K562 (cell line): ENCODE measurements around the gene IL2RG. TPM values are rescaled to one million over a fixed set of nuclear protein-coding genes. Genes with fewer than 3 reads are reported as not detected.

ENCODE experiments used
- CC2D1A ChIP-seq: fragments of 450-650 bp; IDR thresholded peaks from 2 replicates; pipeline ENCODE4 v1.6.1; 2017; ENCODE audit warnings: mild to moderate bottlenecking
- CTBP1 ChIP-seq: fragments of 450-650 bp; IDR thresholded peaks from 2 replicates; pipeline ENCODE4 v1.6.1; 2016; ENCODE audit warnings: borderline replicate concordance
- FOXJ3 ChIP-seq: sonication (generic); formaldehyde crosslinking; IDR thresholded peaks from 2 replicates; pipeline ENCODE4 v1.4.0; 2020; ENCODE audit warnings: mild to moderate bottlenecking, missing genetic modification reagents
- FOXK1 ChIP-seq: sonication (generic); formaldehyde crosslinking; IDR thresholded peaks from 2 replicates; pipeline ENCODE4 v1.8.0; 2022; ENCODE audit warnings: missing genetic modification reagents, mild to moderate bottlenecking, borderline replicate concordance
- HMBOX1 ChIP-seq: sonication (generic); IDR thresholded peaks from 2 replicates; pipeline ENCODE4 v1.6.1; 2016
- HNRNPK ChIP-seq: fragments of 200-400 bp; formaldehyde crosslinking; IDR thresholded peaks from one replicate; pipeline ENCODE4 v1.6.1; 2018; ENCODE audit warnings: mild to moderate bottlenecking, low read depth, low read length; ENCODE audit not compliant: poor library complexity, severe bottlenecking
- KDM1A ChIP-seq, 2 experiments: fragments of 450-650 bp; IDR thresholded peaks; 2 replicates each; pipeline ENCODE4 v1.6.1; 2016; ENCODE audit warnings: mild to moderate bottlenecking in 2 of 2
- KLF1 ChIP-seq: fragments of 450-650 bp; IDR thresholded peaks from 2 replicates; pipeline ENCODE4 v1.6.1; 2016; ENCODE audit warnings: missing genetic modification characterization, missing compliant biosample characterization
- MAFK ChIP-seq: IDR thresholded peaks from 2 replicates; pipeline ENCODE4 v1.6.1; 2011; ENCODE audit warnings: low read length, improper control_type of control experiment
- MCM5 ChIP-seq: fragments of 450-650 bp; IDR thresholded peaks from 2 replicates; pipeline ENCODE4 v1.6.1; 2016; ENCODE audit warnings: low read depth
- NR2C1 ChIP-seq, 2 experiments: fragments of 450-650 bp; IDR thresholded peaks; 2 replicates each; pipeline ENCODE4 v1.6.1; 2017; ENCODE audit warnings: mild to moderate bottlenecking in 2 of 2, antibody characterized with exemption in 1 of 2, inconsistent platforms in 1 of 2, missing compliant biosample characterization in 1 of 2, missing genetic modification characterization in 1 of 2
- PHB2 ChIP-seq: fragments of 450-650 bp; IDR thresholded peaks from 2 replicates; pipeline ENCODE4 v1.6.1; 2017; ENCODE audit warnings: low read depth
- RAD21 ChIP-seq, 2 experiments: fragments of 250-450 bp in 1 of 2; fragments of 450-650 bp in 1 of 2; sonication (Bioruptor Pico) in 1 of 2; formaldehyde crosslinking in 1 of 2; IDR thresholded peaks in 1 of 2; conservative IDR thresholded peaks in 1 of 2; 2 replicates each; pipeline versions ENCODE4 v1.4.0 to v1.8.0; 2020 to 2022; ENCODE audit warnings: mild to moderate bottlenecking in 2 of 2, moderate library complexity in 1 of 2
- RFX7 ChIP-seq: fragments of 250-450 bp; sonication (Bioruptor Pico); IDR thresholded peaks from 2 replicates; pipeline ENCODE4 v1.5.1; 2021; ENCODE audit warnings: mild to moderate bottlenecking
- SPI1 ChIP-seq: IDR thresholded peaks from 2 replicates; pipeline ENCODE4 v1.6.1; 2011; ENCODE audit warnings: low read depth, low read length, control low read depth, borderline replicate concordance
- SREBF2 ChIP-seq: sonication (generic); formaldehyde crosslinking; IDR thresholded peaks from 2 replicates; pipeline ENCODE4 v1.4.0; 2020; ENCODE audit warnings: mild to moderate bottlenecking, missing genetic modification reagents
- SRF ChIP-seq, 2 experiments: fragments of 250-450, 450-650 bp in 1 of 2; sonication (Bioruptor Pico) in 1 of 2; sonication (generic) in 1 of 2; formaldehyde crosslinking; IDR thresholded peaks; 2 replicates each; pipeline versions ENCODE4 v1.5.0 to v1.5.1; 2020 to 2022; ENCODE audit warnings: mild to moderate bottlenecking in 1 of 2, missing genetic modification reagents in 1 of 2
- TCF7 ChIP-seq: sonication (generic); IDR thresholded peaks from 2 replicates; pipeline ENCODE4 v1.6.1; 2016; ENCODE audit warnings: antibody characterized with exemption, borderline replicate concordance
- TCFL5 ChIP-seq: fragments of 250-450 bp; sonication (Bioruptor Pico); conservative IDR thresholded peaks from 2 replicates; pipeline ENCODE4 v1.6.1; 2021; ENCODE audit warnings: mild to moderate bottlenecking, moderate library complexity, matching md5 sums
- ZBTB2 ChIP-seq: fragments of 450-650 bp; IDR thresholded peaks from 2 replicates; pipeline ENCODE4 v1.6.1; 2016; ENCODE audit warnings: antibody characterized with exemption
- ZBTB26 ChIP-seq: fragments of 450-650 bp; formaldehyde crosslinking; IDR thresholded peaks from 2 replicates; pipeline ENCODE4 v1.4.0; 2022; ENCODE audit warnings: missing genetic modification characterization
- ZNF174 ChIP-seq: fragments of 250-450 bp; sonication (Bioruptor Pico); IDR thresholded peaks from 2 replicates; pipeline ENCODE4 v1.4.0; 2020; ENCODE audit warnings: mild to moderate bottlenecking
- ZNF592 ChIP-seq: fragments of 450-650 bp; IDR thresholded peaks from 2 replicates; pipeline ENCODE4 v1.6.1; 2017; ENCODE audit warnings: antibody characterized with exemption, mild to moderate bottlenecking
- polyA plus RNA-seq, 8 experiments: library from polyadenylated mRNA; depleted of rRNA in 4 of 8; stranded (reverse) in 5 of 8; unstranded in 3 of 8; fragments of >200 nt; fragmentation: Nextera tagmentation in 2 of 8; fragmentation: Illumina TruSeq in 1 of 8; extraction: Ambion mirVana in 2 of 8; extraction: Trizol in 1 of 8; gene quantifications; 2 replicates each; pipeline versions ENCODE4 v1.2.1 to v1.2.3, GENCODE V29; 2011 to 2014; ENCODE audit warnings: inconsistent platforms in 1 of 8, missing spikeins in 1 of 8
- total RNA-seq, 7 experiments: library from RNA; depleted of rRNA in 6 of 7; stranded (reverse); fragments of >200 nt in 6 of 7; fragmentation: Illumina TruSeq in 2 of 7; extraction: Trizol in 2 of 7; gene quantifications; 2 replicates each; pipeline versions ENCODE4 v1.2.1 to v1.2.3, GENCODE V29; 2011 to 2021; ENCODE audit warnings: low replicate concordance in 1 of 7

IL2RG gene
- total and polyA plus RNA-seq, 9 of the 15 experiments (the other 6 are each of a cell fraction or from before 2014, with no cell fraction given) = 5.5 to 55.4 (median 19.7) TPM

- TF ChIP-seq RFX7 (CRISPR knock-in tag) (no peak), HMBOX1 (no peak), RAD21 (CRISPR knock-in tag; conservative IDR thresholded peaks at IDR 0.05 in 1 of 2, IDR thresholded peaks at IDR 0.05 in 1 of 2) (peak; percentile 79 to 89), CTBP1 (no peak), MCM5 (no peak), KLF1 (tag) (no peak), MAFK (no peak), CC2D1A (peak; percentile 43; the same call in 1 of the 2 replicates), PHB2 (no peak), ZNF174 (no peak), ZNF592 (peak; percentile 28; the same call in 1 of the 2 replicates), SREBF2 (CRISPR knock-in tag) (no peak), HNRNPK (no peak), ZBTB26 (CRISPR knock-in tag) (no peak), SRF (CRISPR knock-in tag; IDR thresholded peaks at IDR 0.05) (0 out of 4 replicates have a peak, but pooled peaks of 1 of the 2 experiments have one; percentile 28), FOXJ3 (no peak), FOXK1 (CRISPR knock-in tag) (no peak), KDM1A (IDR thresholded peaks at IDR 0.05) (no peak), TCFL5 (CRISPR knock-in tag) (no peak), NR2C1 (IDR thresholded peaks at IDR 0.05) (no peak), NR2C1 (tag; IDR thresholded peaks at IDR 0.05) (no peak), ZBTB2 (no peak), TCF7 (no peak), SPI1 (peak; percentile 49; the same call in 1 of the 2 replicates)
Observed at GRCh38 chrX:71098302-71098701, 13.1 kb downstream of the IL2RG start (continued).
